A673 (cell line): ENCODE data around the gene FAM13C. TPM values are rescaled to one million over a fixed set of nuclear protein-coding genes. Genes with fewer than 3 reads are reported as not detected.

Experiments used
- BruUV-seq: library from RNA; stranded (reverse); fragments of 400-500 nt; replicated peaks from 2 replicates; lab custom pipeline; 2021; lab: Mats Ljungman, UMichigan
- CTCF ChIA-PET: fragments of 300-600 bp; sonication (Branson Sonifier 250); formaldehyde crosslinking; loops from one replicate; lab custom pipeline; 2022; ENCODE audit warnings: antibody characterized with exemption; lab: Charles Lee
- POLR2A ChIA-PET: fragments of 300-600 bp; sonication (Branson Sonifier 250); formaldehyde crosslinking; loops from one replicate; lab custom pipeline; 2022; ENCODE audit warnings: antibody characterized with exemption; ENCODE audit not compliant: low non-redundant PET; lab: Charles Lee
- DNase-seq: peaks from one replicate; pipeline ENCODE4 v3.0.0-alpha.2; 2015; ENCODE audit warnings: low spot score
- H3K27ac ChIP-seq: fragments of 200-600 bp; sonication (generic); 2 replicates; pipeline ENCODE4 v1.5.1; 2016; ENCODE audit warnings: mixed run types, low read depth, mild to moderate bottlenecking, mixed read lengths, antibody characterized with exemption, low read length; ENCODE audit not compliant: poor library complexity, severe bottlenecking
- H3K27me3 ChIP-seq: fragments of 200-600 bp; sonication (generic); replicated peaks from 2 replicates; pipeline ENCODE4 v1.6.1; 2017; ENCODE audit warnings: mixed run types, low read depth, mild to moderate bottlenecking, mixed read lengths, antibody characterized with exemption, low read length; ENCODE audit not compliant: insufficient read depth, poor library complexity
- H3K36me3 ChIP-seq: fragments of 200-600 bp; sonication (generic); 2 replicates; pipeline ENCODE4 v1.6.1; 2016; ENCODE audit warnings: mixed run types, mild to moderate bottlenecking, mixed read lengths, antibody characterized with exemption, low read length; ENCODE audit not compliant: insufficient read depth, poor library complexity, severe bottlenecking
- H3K4me1 ChIP-seq: fragments of 200-600 bp; sonication (generic); 2 replicates; pipeline ENCODE4 v1.6.1; 2017; ENCODE audit warnings: mixed run types, mild to moderate bottlenecking, mixed read lengths, antibody characterized with exemption, low read length; ENCODE audit not compliant: insufficient read depth, poor library complexity, severe bottlenecking
- H3K4me3 ChIP-seq: fragments of 200-600 bp; sonication (generic); 2 replicates; pipeline ENCODE4 v1.5.1; 2016; ENCODE audit warnings: low read depth, mixed run types, mild to moderate bottlenecking, mixed read lengths, low read length; ENCODE audit not compliant: poor library complexity, severe bottlenecking
- H3K9me3 ChIP-seq: fragments of 200-600 bp; sonication (generic); 2 replicates; pipeline ENCODE4 v1.6.1; 2016; ENCODE audit warnings: mixed run types, low read depth, mild to moderate bottlenecking, mixed read lengths, antibody characterized with exemption, low read length; ENCODE audit not compliant: poor library complexity, severe bottlenecking
- CTCF ChIP-seq: fragments of 300-800, 200-600 bp; sonication (generic); conservative IDR thresholded peaks from 2 replicates; pipeline ENCODE4 v1.5.1; 2017; ENCODE audit warnings: low read depth, mild to moderate bottlenecking, antibody characterized with exemption, low read length, moderate library complexity, mixed read lengths
- EZH2 ChIP-seq: fragments of 200-600 bp; sonication (generic); IDR thresholded peaks from 2 replicates; pipeline ENCODE4 v1.6.1; 2017; ENCODE audit warnings: borderline replicate concordance, low read depth, mild to moderate bottlenecking, mixed read lengths, antibody characterized with exemption, low read length; ENCODE audit not compliant: poor library complexity, severe bottlenecking
- intact Hi-C: fragments of 100-400 bp; cut with micrococcal nuclease; formaldehyde crosslinking; loops from one replicate; pipeline ENCODE4 v1.10.0; 2022; ENCODE audit not compliant: unreplicated experiment
- total RNA-seq: library from RNA; stranded (reverse); gene quantifications from 2 replicates; pipeline ENCODE4 v1.2.3, GENCODE V29; 2021

The FAM13C gene
- total RNA-seq, 1 experiment from 2014 or later, result 21.2 TPM

DNA sequence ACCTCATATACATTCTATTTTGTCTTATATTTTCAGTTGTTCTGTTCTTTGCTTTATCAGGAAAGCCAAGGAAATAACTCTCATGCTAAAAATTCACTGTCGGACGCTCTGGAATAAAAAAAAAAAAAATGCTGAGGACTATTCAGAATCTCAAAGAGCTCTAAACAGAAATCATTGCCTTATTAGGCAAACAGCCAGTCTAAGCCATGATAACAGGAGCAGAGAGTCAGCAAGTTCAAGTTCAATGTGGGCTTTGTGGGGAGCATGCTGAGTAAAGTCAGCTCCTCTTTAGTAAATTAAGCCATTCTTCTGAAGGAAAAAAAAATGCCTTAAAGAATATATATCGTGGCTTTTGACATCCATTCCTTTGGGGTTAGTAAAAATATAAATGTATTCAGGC, 13.6 kb upstream of the FAM13C start:
- Histone ChIP-seq H3K36me3 (no peaks in the 10 kb centered on the region), H3K9me3 (no peaks in the 10 kb centered on the region), H3K27me3 (no peaks in the 10 kb centered on the region), H3K4me3 (no peak overlapping the region), H3K4me1 (peaks cover 5% of the 10 kb centered on the region), H3K27ac (no peak overlapping the region)
- CTCF ChIA-PET, result no interaction called here
- POLR2A ChIA-PET, result no interaction called here
- intact Hi-C loops, result no loop called here
- no peak for TF ChIP-seq EZH2
- TF ChIP-seq CTCF, result no peak
- BruUV-seq, result no TSS peak
- no peak for DNase-seq

- POLR2A ChIA-PET, result no interaction called here
- no peak for TF ChIP-seq EZH2
- TF ChIP-seq CTCF, result no peak
- intact Hi-C loops, result no loop called here
- H3K4me1 ChIP-seq, result peaks cover 5% of the 10 kb centered on the region
- H3K27me3 ChIP-seq, result no peaks in the 10 kb centered on the region
- no peak overlapping the region for H3K27ac ChIP-seq
- H3K36me3 ChIP-seq, result no peaks in the 10 kb centered on the region
- CTCF ChIA-PET, result no interaction called here
- no peak overlapping the region for H3K4me3 ChIP-seq
- no TSS peak for BruUV-seq
- H3K9me3 ChIP-seq, result no peaks in the 10 kb centered on the region
- DNase-seq, result no peak
Measured at GRCh38 chr10:59374916-59375315, 12.6 kb upstream of the FAM13C start.

- no peaks in the 10 kb centered on the region for H3K9me3 ChIP-seq
- H3K36me3 ChIP-seq, result no peaks in the 10 kb centered on the region
- CTCF ChIA-PET, result no interaction called here
- intact Hi-C loops, result no loop called here
- TF ChIP-seq EZH2, result no peak
- no peak for TF ChIP-seq CTCF
- H3K4me3 ChIP-seq, result no peak overlapping the region
- POLR2A ChIA-PET, result no interaction called here
- BruUV-seq, result no TSS peak
- no peak for DNase-seq
- H3K27me3 ChIP-seq, result no peaks in the 10 kb centered on the region
- peaks cover 5% of the 10 kb centered on the region for H3K4me1 ChIP-seq
- no peak overlapping the region for H3K27ac ChIP-seq
Measured at GRCh38 chr10:59373071-59373470, 10.7 kb upstream of the FAM13C start.
